ENCODE data around the gene NKD1.

The NKD1 gene

GRCh38 chr16:50523710-50524109 is 24.5 kb upstream of the NKD1 start:
- H3K36me3 ChIP-seq (replicated peaks; ENCODE audit: insufficient read depth, low read length) = no peaks in the 10 kb centered on the region
- no peaks in the 10 kb centered on the region for H3K79me2 ChIP-seq (ENCODE audit: low read length)
- no peak overlapping the region for H2AFZ ChIP-seq (ENCODE audit: low read length)
- no peaks in the 10 kb centered on the region for H3K4me1 ChIP-seq (ENCODE audit: low read length)
- no peak overlapping the region for H3K9ac ChIP-seq (ENCODE audit: low read length)
- no peak overlapping the region for H3K4me3 ChIP-seq (ENCODE audit: low read length)
- TF ChIP-seq CTCF (IDR thresholded peaks at IDR 0.05; ENCODE audit: low read length) = no peak
- no peaks in the 10 kb centered on the region for H3K9me2 ChIP-seq (replicated peaks; ENCODE audit: insufficient read depth, low read length)
- H3K27me3 ChIP-seq (replicated peaks; ENCODE audit: insufficient read depth, low read length) = no peaks in the 10 kb centered on the region
- no peaks in the 10 kb centered on the region for H3K9me3 ChIP-seq (replicated peaks; ENCODE audit: insufficient read depth, low read length)
- H3K4me2 ChIP-seq (ENCODE audit: low read depth, low read length) = no peak overlapping the region
- no peak for DNase-seq
- H4K20me1 ChIP-seq (ENCODE audit: insufficient read depth, low read length) = no peaks in the 10 kb centered on the region
- no peaks in the 10 kb centered on the region for H3F3A ChIP-seq (ENCODE audit: insufficient read depth, low read length)
- H3K27ac ChIP-seq (ENCODE audit: low read length) = no peak overlapping the region

GRCh38 chr16:50525262-50525661 is 22.9 kb upstream of the NKD1 start:
- H3K9ac ChIP-seq (ENCODE audit: low read length) = no peak overlapping the region
- no peaks in the 10 kb centered on the region for H3K36me3 ChIP-seq (replicated peaks; ENCODE audit: insufficient read depth, low read length)
- H3K9me3 ChIP-seq (replicated peaks; ENCODE audit: insufficient read depth, low read length) = no peaks in the 10 kb centered on the region
- TF ChIP-seq EZH2phosphoT487 (IDR thresholded peaks at IDR 0.05; ENCODE audit: low read length) = no peak
- TF ChIP-seq EZH2 (optimal IDR thresholded peaks at IDR 0.05; ENCODE audit: low read depth, low read length) = no peak
- TF ChIP-seq CTCF (IDR thresholded peaks at IDR 0.05; ENCODE audit: low read length) = no peak
- no peaks in the 10 kb centered on the region for H3K79me2 ChIP-seq (ENCODE audit: low read length)
- no peaks in the 10 kb centered on the region for H3K27me3 ChIP-seq (replicated peaks; ENCODE audit: insufficient read depth, low read length)
- no peak overlapping the region for H3K4me2 ChIP-seq (ENCODE audit: low read depth, low read length)
- H3K27ac ChIP-seq (ENCODE audit: low read length) = no peak overlapping the region
- no peak for DNase-seq
- no peaks in the 10 kb centered on the region for H3K9me2 ChIP-seq (replicated peaks; ENCODE audit: insufficient read depth, low read length)
- no peaks in the 10 kb centered on the region for H3K4me1 ChIP-seq (ENCODE audit: low read length)
- H4K20me1 ChIP-seq (ENCODE audit: insufficient read depth, low read length) = no peaks in the 10 kb centered on the region
- H3F3A ChIP-seq (ENCODE audit: insufficient read depth, low read length) = no peaks in the 10 kb centered on the region
- H3K4me3 ChIP-seq (ENCODE audit: low read length) = no peak overlapping the region
- no peak overlapping the region for H2AFZ ChIP-seq (ENCODE audit: low read length)

GRCh38 chr16:50525716-50526115 is 22.5 kb upstream of the NKD1 start:
- H3K9ac ChIP-seq (ENCODE audit: low read length) = no peak overlapping the region
- no peaks in the 10 kb centered on the region for H4K20me1 ChIP-seq (ENCODE audit: insufficient read depth, low read length)
- no peak overlapping the region for H3K27ac ChIP-seq (ENCODE audit: low read length)
- H3F3A ChIP-seq (ENCODE audit: insufficient read depth, low read length) = no peaks in the 10 kb centered on the region
- H3K79me2 ChIP-seq (ENCODE audit: low read length) = no peaks in the 10 kb centered on the region
- no peaks in the 10 kb centered on the region for H3K9me3 ChIP-seq (replicated peaks; ENCODE audit: insufficient read depth, low read length)
- no peaks in the 10 kb centered on the region for H3K27me3 ChIP-seq (replicated peaks; ENCODE audit: insufficient read depth, low read length)
- TF ChIP-seq EZH2phosphoT487 (IDR thresholded peaks at IDR 0.05; ENCODE audit: low read length) = no peak
- no peak for TF ChIP-seq CTCF (IDR thresholded peaks at IDR 0.05; ENCODE audit: low read length)
- no peak for TF ChIP-seq EZH2 (optimal IDR thresholded peaks at IDR 0.05; ENCODE audit: low read depth, low read length)
- no peak overlapping the region for H3K4me3 ChIP-seq (ENCODE audit: low read length)
- H3K4me1 ChIP-seq (ENCODE audit: low read length) = no peaks in the 10 kb centered on the region
- no peak overlapping the region for H2AFZ ChIP-seq (ENCODE audit: low read length)
- DNase-seq = no peak
- H3K4me2 ChIP-seq (ENCODE audit: low read depth, low read length) = no peak overlapping the region
- H3K36me3 ChIP-seq (replicated peaks; ENCODE audit: insufficient read depth, low read length) = no peaks in the 10 kb centered on the region
- H3K9me2 ChIP-seq (replicated peaks; ENCODE audit: insufficient read depth, low read length) = no peaks in the 10 kb centered on the region

GRCh38 chr16:50526249-50526648 is 21.9 kb upstream of the NKD1 start:
- Histone ChIP-seq H3K4me1 (ENCODE audit: low read length) (no peaks in the 10 kb centered on the region), H4K20me1 (ENCODE audit: insufficient read depth, low read length) (no peaks in the 10 kb centered on the region), H3K9me2 (replicated peaks; ENCODE audit: insufficient read depth, low read length) (no peaks in the 10 kb centered on the region), H2AFZ (ENCODE audit: low read length) (no peak overlapping the region), H3K9me3 (replicated peaks; ENCODE audit: insufficient read depth, low read length) (no peaks in the 10 kb centered on the region), H3K9ac (ENCODE audit: low read length) (no peak overlapping the region), H3F3A (ENCODE audit: insufficient read depth, low read length) (no peaks in the 10 kb centered on the region), H3K27ac (ENCODE audit: low read length) (no peak overlapping the region), H3K27me3 (replicated peaks; ENCODE audit: insufficient read depth, low read length) (no peaks in the 10 kb centered on the region), H3K36me3 (replicated peaks; ENCODE audit: insufficient read depth, low read length) (no peaks in the 10 kb centered on the region), H3K4me3 (ENCODE audit: low read length) (no peak overlapping the region), H3K79me2 (ENCODE audit: low read length) (no peaks in the 10 kb centered on the region), H3K4me2 (ENCODE audit: low read depth, low read length) (no peak overlapping the region)
- no peak for DNase-seq
- TF ChIP-seq CTCF (IDR thresholded peaks at IDR 0.05; ENCODE audit: low read length) = no peak
- no peak for TF ChIP-seq EZH2 (optimal IDR thresholded peaks at IDR 0.05; ENCODE audit: low read depth, low read length)
- TF ChIP-seq EZH2phosphoT487 (IDR thresholded peaks at IDR 0.05; ENCODE audit: low read length) = no peak

Data from MM.1S (cell line).